ENCODE results near the gene CTNNA3. TPM values are rescaled to one million over a fixed set of nuclear protein-coding genes. Genes with fewer than 3 reads are reported as not detected.

Gene CTNNA3
- total RNA-seq, 1 donor from 2014 or later = 159 TPM

DNA sequence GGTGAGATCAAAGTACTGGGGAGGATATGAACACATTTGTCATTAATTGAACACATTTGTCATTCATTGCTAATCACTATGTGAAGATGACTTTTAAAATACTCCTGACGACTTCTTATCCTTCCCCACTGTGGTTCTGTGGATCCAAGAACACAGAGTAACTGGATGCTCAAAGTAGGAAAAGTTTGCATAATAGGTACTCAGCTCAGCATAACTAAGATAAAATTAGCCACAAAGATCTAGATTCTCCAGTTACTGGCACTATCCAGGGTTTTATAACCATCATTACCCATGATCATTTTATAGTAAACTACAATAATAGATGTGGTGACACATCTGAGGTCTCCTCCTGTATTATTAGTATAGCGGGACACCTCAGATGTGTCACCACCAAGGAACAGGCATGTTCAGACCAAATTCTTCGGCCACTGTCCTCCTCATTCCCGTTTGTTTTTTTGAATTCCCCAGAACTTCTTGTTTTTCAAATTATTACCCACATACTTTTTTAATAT is 933.7 kb downstream of the CTNNA3 start:
- Histone ChIP-seq H3K27me3 (ENCODE audit: low read depth) (no peaks in the 10 kb centered on the region), H3K27ac (replicated peaks) (no peak overlapping the region), H3K4me1 (no peaks in the 10 kb centered on the region), H3K9me3 (replicated peaks) (no peaks in the 10 kb centered on the region), H3K36me3 (no peaks in the 10 kb centered on the region), H3K4me3 (no peak overlapping the region)
- intact Hi-C loops (cut with micrococcal nuclease) = no loop called here
- no peak for TF ChIP-seq CTCF (IDR thresholded peaks at IDR 0.05; ENCODE audit: borderline replicate concordance)
- DNase-seq = no peak

- H3K27ac ChIP-seq (replicated peaks) = no peak overlapping the region
- H3K36me3 ChIP-seq = no peaks in the 10 kb centered on the region
- H3K27me3 ChIP-seq (ENCODE audit: low read depth) = no peaks in the 10 kb centered on the region
- no peak overlapping the region for H3K4me3 ChIP-seq
- H3K9me3 ChIP-seq (replicated peaks) = no peaks in the 10 kb centered on the region
- no peak for DNase-seq
- H3K4me1 ChIP-seq = no peaks in the 10 kb centered on the region
- intact Hi-C loops (cut with micrococcal nuclease) = no loop called here
- no peak for TF ChIP-seq CTCF (IDR thresholded peaks at IDR 0.05; ENCODE audit: borderline replicate concordance)
Measured at GRCh38 chr10:66760941-66761340, 935.1 kb downstream of the CTNNA3 start.

DNA sequence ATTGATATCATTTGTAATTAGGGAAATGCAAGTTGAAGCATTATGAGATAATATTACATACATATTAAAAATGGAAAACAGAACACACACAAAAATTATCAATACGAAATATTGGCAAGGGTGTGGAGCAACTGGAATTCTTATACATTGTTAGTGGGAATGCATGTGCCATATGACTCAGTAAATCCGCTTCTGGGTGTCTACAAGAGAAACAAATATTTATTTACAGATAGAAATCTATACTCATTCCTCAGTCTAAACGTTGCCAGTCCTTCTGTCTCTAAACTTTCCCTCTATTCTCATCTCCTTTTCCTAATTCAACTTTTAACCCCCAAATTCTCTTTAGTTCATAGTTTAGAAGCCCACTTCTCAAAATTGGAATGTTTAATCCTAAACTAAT is 940.5 kb downstream of the CTNNA3 start:
- DNase-seq = no peak
- Histone ChIP-seq H3K4me1 (no peaks in the 10 kb centered on the region), H3K4me3 (no peak overlapping the region), H3K9me3 (replicated peaks) (no peaks in the 10 kb centered on the region), H3K27me3 (ENCODE audit: low read depth) (no peaks in the 10 kb centered on the region), H3K36me3 (no peaks in the 10 kb centered on the region), H3K27ac (replicated peaks) (no peak overlapping the region)
- no peak for TF ChIP-seq CTCF (IDR thresholded peaks at IDR 0.05; ENCODE audit: borderline replicate concordance)
- intact Hi-C loops (cut with micrococcal nuclease) = no loop called here

- TF ChIP-seq CTCF (IDR thresholded peaks at IDR 0.05; ENCODE audit: borderline replicate concordance) = no peak
- Histone ChIP-seq H3K4me1 (no peaks in the 10 kb centered on the region), H3K9me3 (replicated peaks) (no peaks in the 10 kb centered on the region), H3K4me3 (no peak overlapping the region), H3K36me3 (no peaks in the 10 kb centered on the region), H3K27me3 (ENCODE audit: low read depth) (no peaks in the 10 kb centered on the region), H3K27ac (replicated peaks) (no peak overlapping the region)
- intact Hi-C loops (cut with micrococcal nuclease) = no loop called here
- DNase-seq = no peak
Measured at GRCh38 chr10:66752714-66753113, 943.3 kb downstream of the CTNNA3 start.

- Histone ChIP-seq H3K36me3 (no peaks in the 10 kb centered on the region), H3K4me1 (no peaks in the 10 kb centered on the region), H3K27me3 (ENCODE audit: low read depth) (no peaks in the 10 kb centered on the region), H3K9me3 (replicated peaks) (no peaks in the 10 kb centered on the region), H3K27ac (replicated peaks) (no peak overlapping the region), H3K4me3 (no peak overlapping the region)
- intact Hi-C loops (cut with micrococcal nuclease) = no loop called here
- no peak for TF ChIP-seq CTCF (IDR thresholded peaks at IDR 0.05; ENCODE audit: borderline replicate concordance)
- DNase-seq = no peak
Measured at GRCh38 chr10:66748217-66748616, 947.8 kb downstream of the CTNNA3 start.

DNA sequence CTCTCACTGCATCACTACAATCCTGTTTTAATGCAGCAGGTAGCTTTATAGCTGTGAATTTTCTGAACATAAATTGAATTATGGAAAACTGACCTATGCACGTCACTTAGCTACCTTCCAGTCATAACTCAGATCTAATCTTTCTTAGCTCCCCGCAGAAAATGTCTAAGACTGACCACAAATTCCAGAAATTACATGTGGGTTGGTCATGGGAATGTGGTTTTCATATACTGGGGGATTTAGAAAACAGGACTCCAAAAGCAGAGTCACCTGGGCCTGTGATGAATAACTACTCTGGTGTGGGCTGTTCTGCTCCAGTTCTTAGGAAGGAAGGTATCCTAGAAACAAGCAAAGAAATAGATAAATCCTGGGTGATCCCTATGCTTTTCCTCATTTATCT is 948.5 kb downstream of the CTNNA3 start:
- H3K4me1 ChIP-seq = no peaks in the 10 kb centered on the region
- no peaks in the 10 kb centered on the region for H3K27me3 ChIP-seq (ENCODE audit: low read depth)
- intact Hi-C loops (cut with micrococcal nuclease) = no loop called here
- no peak for DNase-seq
- no peak overlapping the region for H3K27ac ChIP-seq (replicated peaks)
- H3K4me3 ChIP-seq = no peak overlapping the region
- H3K9me3 ChIP-seq (replicated peaks) = no peaks in the 10 kb centered on the region
- no peak for TF ChIP-seq CTCF (IDR thresholded peaks at IDR 0.05; ENCODE audit: borderline replicate concordance)
- no peaks in the 10 kb centered on the region for H3K36me3 ChIP-seq
